ENCODE measurements around the gene HNRNPF.

DNA sequence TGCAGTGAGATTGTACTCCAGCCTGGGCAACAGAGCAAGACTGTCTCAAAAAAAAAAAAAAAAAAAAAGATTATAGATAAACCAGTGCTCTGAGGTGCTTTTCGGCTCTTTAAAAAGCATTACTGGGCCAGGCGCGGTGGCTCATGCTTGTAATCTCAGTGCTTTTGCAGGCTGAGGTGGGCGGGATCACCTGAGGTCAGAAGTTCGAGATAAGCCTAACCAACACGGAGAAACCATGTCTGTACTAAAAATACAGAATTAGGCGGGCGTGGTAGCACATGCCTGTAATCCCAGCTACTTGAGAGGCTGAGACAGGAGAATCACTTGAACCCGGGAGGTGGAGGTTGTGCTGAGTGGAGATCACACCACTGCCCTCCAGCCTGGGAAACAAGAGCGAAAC, 6.6 kb upstream of the HNRNPF start:
- TF ChIP-seq, protein P1, sequence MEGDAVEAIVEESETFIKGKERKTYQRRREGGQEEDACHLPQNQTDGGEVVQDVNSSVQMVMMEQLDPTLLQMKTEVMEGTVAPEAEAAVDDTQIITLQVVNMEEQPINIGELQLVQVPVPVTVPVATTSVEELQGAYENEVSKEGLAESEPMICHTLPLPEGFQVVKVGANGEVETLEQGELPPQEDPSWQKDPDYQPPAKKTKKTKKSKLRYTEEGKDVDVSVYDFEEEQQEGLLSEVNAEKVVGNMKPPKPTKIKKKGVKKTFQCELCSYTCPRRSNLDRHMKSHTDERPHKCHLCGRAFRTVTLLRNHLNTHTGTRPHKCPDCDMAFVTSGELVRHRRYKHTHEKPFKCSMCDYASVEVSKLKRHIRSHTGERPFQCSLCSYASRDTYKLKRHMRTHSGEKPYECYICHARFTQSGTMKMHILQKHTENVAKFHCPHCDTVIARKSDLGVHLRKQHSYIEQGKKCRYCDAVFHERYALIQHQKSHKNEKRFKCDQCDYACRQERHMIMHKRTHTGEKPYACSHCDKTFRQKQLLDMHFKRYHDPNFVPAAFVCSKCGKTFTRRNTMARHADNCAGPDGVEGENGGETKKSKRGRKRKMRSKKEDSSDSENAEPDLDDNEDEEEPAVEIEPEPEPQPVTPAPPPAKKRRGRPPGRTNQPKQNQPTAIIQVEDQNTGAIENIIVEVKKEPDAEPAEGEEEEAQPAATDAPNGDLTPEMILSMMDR (IDR thresholded peaks at IDR 0.05) = no peak
- no peak for TF ChIP-seq POLR2A (IDR thresholded peaks at IDR 0.05)
